Measurements from ENCODE around the gene CHST11. TPM values are rescaled to one million over a fixed set of nuclear protein-coding genes. Genes with fewer than 3 reads are reported as not detected.

CHST11 gene
- total and polyA plus RNA-seq, 4 donors, result 15.0 to 25.5 (median 18.8) TPM

DNA sequence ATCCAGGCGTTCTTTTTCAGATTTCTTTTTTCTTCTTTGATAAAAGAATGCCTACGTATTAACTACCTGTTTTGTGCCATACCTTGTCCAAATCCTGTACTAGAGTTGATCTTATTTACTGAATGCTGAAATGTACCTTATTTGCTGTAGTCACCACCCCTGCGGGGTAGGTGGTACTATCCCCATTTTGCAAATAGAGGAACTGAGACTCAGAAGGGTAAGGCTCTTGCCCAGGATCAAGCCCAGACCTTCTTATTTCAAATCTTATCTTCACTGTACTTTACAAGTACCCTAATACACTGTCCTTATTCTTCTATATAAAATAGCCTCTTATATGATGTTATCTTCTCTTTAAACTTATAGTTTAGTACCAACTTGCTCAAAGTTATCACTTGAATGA is 294.8 kb downstream of the CHST11 start:
- Histone ChIP-seq H3K27ac (ENCODE audit: low read depth, low read length) (no peak overlapping the region), H3K4me3 (ENCODE audit: low read depth, low read length) (no peak overlapping the region), H3K4me1 (ENCODE audit: control insufficient read depth, insufficient read depth, low read length) (peaks cover 3% of the 10 kb centered on the region), H3K9me3 (ENCODE audit: control insufficient read depth, insufficient read depth, low read length) (no peaks in the 10 kb centered on the region), H3K27me3 (ENCODE audit: control insufficient read depth, insufficient read depth, low read length) (no peaks in the 10 kb centered on the region), H3K36me3 (ENCODE audit: control insufficient read depth, insufficient read depth, low read length) (no peaks in the 10 kb centered on the region)
- no peak for DNase-seq (ENCODE audit: low read depth in 4 of 6, low spot score in 6 of 6)
- no CpG with 5 or more reads among the region's 3 CpGs for WGBS (ENCODE audit: insufficient coverage)

DNA sequence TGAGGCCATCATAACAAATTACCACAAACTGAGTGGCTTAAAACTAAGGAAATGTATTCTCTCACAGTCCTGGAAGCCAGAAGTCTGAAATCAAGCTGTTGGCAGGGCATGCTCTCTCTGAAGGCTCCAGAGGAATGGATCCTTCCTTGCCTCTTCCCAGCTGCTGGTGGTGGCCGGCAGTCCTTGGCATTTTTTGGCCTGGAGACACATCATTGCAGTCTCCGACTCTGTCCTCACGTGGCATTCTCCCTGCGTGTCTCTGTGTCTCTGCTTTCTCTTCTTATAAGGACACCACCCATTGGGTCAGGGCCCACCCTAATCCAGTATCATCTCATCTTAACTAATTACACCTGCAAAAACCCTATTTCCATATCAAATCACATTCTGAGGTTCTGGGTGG is 295.3 kb downstream of the CHST11 start:
- peaks cover 4% of the 10 kb centered on the region for H3K36me3 ChIP-seq (ENCODE audit: control insufficient read depth, insufficient read depth, low read length)
- peaks cover 1% of the 10 kb centered on the region for H3K4me1 ChIP-seq (ENCODE audit: control insufficient read depth, insufficient read depth, low read length)
- 92% methylated on average over 4 of the region's 4 CpGs for WGBS (ENCODE audit: insufficient coverage)
- H3K27me3 ChIP-seq (ENCODE audit: control insufficient read depth, insufficient read depth, low read length), result no peaks in the 10 kb centered on the region
- no peak overlapping the region for H3K27ac ChIP-seq (ENCODE audit: low read depth, low read length)
- no peak for DNase-seq (ENCODE audit: low read depth in 4 of 6, low spot score in 6 of 6)
- H3K4me3 ChIP-seq (ENCODE audit: low read depth, low read length), result no peak overlapping the region
- no peaks in the 10 kb centered on the region for H3K9me3 ChIP-seq (ENCODE audit: control insufficient read depth, insufficient read depth, low read length)

DNA sequence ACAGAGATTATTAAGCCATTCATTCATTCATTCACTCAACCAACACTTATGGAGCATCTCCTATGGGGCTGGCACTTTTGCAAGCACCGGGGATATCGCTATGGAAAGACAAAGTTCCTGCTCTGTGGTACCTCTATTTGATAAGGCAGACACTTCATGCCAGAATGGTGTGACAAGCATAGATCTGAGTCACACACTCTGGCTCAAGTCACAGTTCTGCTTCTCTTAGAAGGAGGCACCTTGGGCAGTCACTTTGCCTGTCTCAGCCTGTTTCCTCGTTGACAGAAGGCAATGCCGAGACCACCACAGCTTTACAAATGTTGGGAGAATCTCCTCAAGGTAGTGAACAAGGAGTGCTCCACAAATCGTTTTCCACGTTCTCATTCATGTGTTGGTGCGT is 296.1 kb downstream of the CHST11 start:
- 98% methylated on average over 6 of the region's 7 CpGs for WGBS (ENCODE audit: insufficient coverage)

DNA sequence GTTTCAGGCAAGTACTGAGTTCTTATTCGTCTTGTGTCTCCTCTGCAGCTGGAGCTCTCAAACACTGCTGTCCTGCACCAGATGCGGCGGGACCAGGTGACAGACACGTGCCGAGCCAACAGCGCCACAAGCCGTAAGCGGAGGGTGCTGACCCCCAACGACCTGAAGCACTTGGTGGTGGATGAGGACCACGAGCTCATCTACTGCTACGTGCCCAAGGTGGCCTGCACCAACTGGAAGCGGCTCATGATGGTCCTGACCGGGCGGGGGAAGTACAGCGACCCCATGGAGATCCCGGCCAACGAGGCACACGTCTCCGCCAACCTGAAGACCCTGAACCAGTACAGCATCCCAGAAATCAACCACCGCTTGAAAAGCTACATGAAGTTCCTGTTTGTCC is 300.2 kb downstream of the CHST11 start:
- H3K36me3 ChIP-seq (ENCODE audit: control insufficient read depth, insufficient read depth, low read length), result peaks cover 8% of the 10 kb centered on the region
- no peak for DNase-seq (ENCODE audit: low read depth in 4 of 6, low spot score in 6 of 6)

More for the DNA sequence above, 296.1 kb downstream of the CHST11 start:
- Histone ChIP-seq H3K27me3 (ENCODE audit: control insufficient read depth, insufficient read depth, low read length) (no peaks in the 10 kb centered on the region), H3K36me3 (ENCODE audit: control insufficient read depth, insufficient read depth, low read length) (peaks cover 8% of the 10 kb centered on the region), H3K4me1 (ENCODE audit: control insufficient read depth, insufficient read depth, low read length) (no peaks in the 10 kb centered on the region), H3K9me3 (ENCODE audit: control insufficient read depth, insufficient read depth, low read length) (no peaks in the 10 kb centered on the region), H3K27ac (ENCODE audit: low read depth, low read length) (no peak overlapping the region), H3K4me3 (ENCODE audit: low read depth, low read length) (no peak overlapping the region)
- DNase-seq (ENCODE audit: low read depth in 4 of 6, low spot score in 6 of 6), result no peak

DNA sequence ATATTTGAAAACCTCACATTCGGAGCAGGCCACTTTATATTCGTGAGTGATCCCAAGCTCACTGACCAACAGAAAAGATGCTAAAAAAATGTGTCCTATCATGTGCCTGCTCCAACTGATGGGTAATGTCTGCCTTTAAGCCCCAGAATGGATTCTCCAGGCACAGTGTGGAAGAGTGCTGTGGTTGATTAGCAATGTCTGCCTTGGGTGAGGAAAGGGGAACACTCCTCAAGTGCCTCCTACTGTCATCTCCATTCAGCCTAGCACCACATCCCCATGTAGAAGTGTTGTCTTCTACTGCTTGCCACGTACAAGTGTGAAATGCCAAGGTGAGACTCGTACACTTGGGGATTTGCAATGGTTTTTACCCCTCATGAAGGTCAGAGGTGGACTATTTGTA is 302.0 kb downstream of the CHST11 start:
- Histone ChIP-seq H3K4me3 (ENCODE audit: low read depth, low read length) (no peak overlapping the region), H3K27me3 (ENCODE audit: control insufficient read depth, insufficient read depth, low read length) (no peaks in the 10 kb centered on the region), H3K36me3 (ENCODE audit: control insufficient read depth, insufficient read depth, low read length) (peaks cover 8% of the 10 kb centered on the region), H3K27ac (ENCODE audit: low read depth, low read length) (no peak overlapping the region), H3K4me1 (ENCODE audit: control insufficient read depth, insufficient read depth, low read length) (peaks cover 3% of the 10 kb centered on the region), H3K9me3 (ENCODE audit: control insufficient read depth, insufficient read depth, low read length) (no peaks in the 10 kb centered on the region)
- DNase-seq (ENCODE audit: low read depth in 4 of 6, low spot score in 6 of 6), result no peak
- 100% methylated on average over 3 of the region's 4 CpGs for WGBS (ENCODE audit: insufficient coverage)

More for the DNA sequence above, 300.2 kb downstream of the CHST11 start:
- no peaks in the 10 kb centered on the region for H3K9me3 ChIP-seq (ENCODE audit: control insufficient read depth, insufficient read depth, low read length)
- H3K27ac ChIP-seq (ENCODE audit: low read depth, low read length), result no peak overlapping the region
- no peaks in the 10 kb centered on the region for H3K27me3 ChIP-seq (ENCODE audit: control insufficient read depth, insufficient read depth, low read length)
- no peak overlapping the region for H3K4me3 ChIP-seq (ENCODE audit: low read depth, low read length)
- H3K4me1 ChIP-seq (ENCODE audit: control insufficient read depth, insufficient read depth, low read length), result peaks cover 2% of the 10 kb centered on the region
- 98% methylated on average over 20 of the region's 20 CpGs for WGBS (ENCODE audit: insufficient coverage)

GRCh38 chr12:104761091-104761490 is 304.3 kb downstream of the CHST11 start:
- Histone ChIP-seq H3K27ac (ENCODE audit: low read depth, low read length) (no peak overlapping the region), H3K36me3 (ENCODE audit: control insufficient read depth, insufficient read depth, low read length) (peaks cover 8% of the 10 kb centered on the region), H3K4me1 (ENCODE audit: control insufficient read depth, insufficient read depth, low read length) (peaks cover 3% of the 10 kb centered on the region), H3K27me3 (ENCODE audit: control insufficient read depth, insufficient read depth, low read length) (no peaks in the 10 kb centered on the region), H3K4me3 (ENCODE audit: low read depth, low read length) (no peak overlapping the region), H3K9me3 (ENCODE audit: control insufficient read depth, insufficient read depth, low read length) (no peaks in the 10 kb centered on the region)
- 65% methylated on average over 3 of the region's 5 CpGs for WGBS (ENCODE audit: insufficient coverage)
- DNase-seq (ENCODE audit: low read depth in 4 of 6, low spot score in 6 of 6), result no peak

GRCh38 chr12:104761611-104762010 is 304.9 kb downstream of the CHST11 start:
- Histone ChIP-seq H3K4me1 (ENCODE audit: control insufficient read depth, insufficient read depth, low read length) (peaks cover 3% of the 10 kb centered on the region), H3K27me3 (ENCODE audit: control insufficient read depth, insufficient read depth, low read length) (no peaks in the 10 kb centered on the region), H3K27ac (ENCODE audit: low read depth, low read length) (no peak overlapping the region), H3K9me3 (ENCODE audit: control insufficient read depth, insufficient read depth, low read length) (no peaks in the 10 kb centered on the region), H3K36me3 (ENCODE audit: control insufficient read depth, insufficient read depth, low read length) (peaks cover 8% of the 10 kb centered on the region), H3K4me3 (ENCODE audit: low read depth, low read length) (no peak overlapping the region)
- WGBS (ENCODE audit: insufficient coverage), result no CpG with 5 or more reads among the region's 3 CpGs
- peak in 2 of 6 donors; percentile 61 to 62 for DNase-seq (ENCODE audit: low read depth in 4 of 6, low spot score in 6 of 6)

DNA sequence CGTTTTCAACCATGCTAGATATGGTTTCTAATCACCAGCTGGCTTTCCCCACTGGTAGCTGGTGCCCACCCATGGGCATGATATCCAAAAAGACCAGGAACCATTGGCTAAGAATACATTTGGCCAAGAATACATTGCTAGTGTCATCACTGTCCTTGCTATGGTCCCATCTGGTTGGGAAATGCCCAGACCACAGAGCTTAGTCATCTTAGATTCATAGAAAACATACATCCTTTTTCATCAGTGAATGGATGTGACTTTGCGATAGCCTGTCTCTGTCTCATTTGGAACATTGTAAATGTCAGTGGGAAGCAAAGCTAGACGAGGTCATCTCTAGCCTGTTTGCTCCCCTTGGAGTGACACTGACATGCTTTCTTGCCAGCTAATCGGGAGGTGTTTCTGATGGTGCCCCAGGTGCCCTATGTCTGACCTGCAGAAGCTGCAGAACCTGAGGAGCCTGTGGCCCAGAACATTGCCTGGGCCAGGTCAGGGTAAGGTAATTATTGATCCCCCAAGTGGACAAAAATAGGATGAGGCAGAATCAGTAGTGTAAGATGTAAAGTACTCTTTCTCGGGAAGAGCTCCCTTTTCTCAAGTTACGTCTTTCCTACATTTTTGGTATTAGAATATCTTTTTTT is 306.5 kb downstream of the CHST11 start:
- no peak overlapping the region for H3K27ac ChIP-seq (ENCODE audit: low read depth, low read length)
- H3K4me1 ChIP-seq (ENCODE audit: control insufficient read depth, insufficient read depth, low read length), result peaks cover 3% of the 10 kb centered on the region
- no peak for DNase-seq (ENCODE audit: low read depth in 4 of 6, low spot score in 6 of 6)
- WGBS (ENCODE audit: insufficient coverage), result 80% methylated on average over 3 of the region's 6 CpGs
- no peaks in the 10 kb centered on the region for H3K36me3 ChIP-seq (ENCODE audit: control insufficient read depth, insufficient read depth, low read length)
- H3K27me3 ChIP-seq (ENCODE audit: control insufficient read depth, insufficient read depth, low read length), result no peaks in the 10 kb centered on the region
- H3K9me3 ChIP-seq (ENCODE audit: control insufficient read depth, insufficient read depth, low read length), result no peaks in the 10 kb centered on the region
- no peak overlapping the region for H3K4me3 ChIP-seq (ENCODE audit: low read depth, low read length)

GRCh38 chr12:104764225-104765091 is 307.7 kb downstream of the CHST11 start:
- Histone ChIP-seq H3K9me3 (ENCODE audit: control insufficient read depth, insufficient read depth, low read length) (no peaks in the 10 kb centered on the region), H3K4me1 (ENCODE audit: control insufficient read depth, insufficient read depth, low read length) (peaks cover 3% of the 10 kb centered on the region), H3K27ac (ENCODE audit: low read depth, low read length) (no peak overlapping the region), H3K27me3 (ENCODE audit: control insufficient read depth, insufficient read depth, low read length) (no peaks in the 10 kb centered on the region), H3K36me3 (ENCODE audit: control insufficient read depth, insufficient read depth, low read length) (no peaks in the 10 kb centered on the region), H3K4me3 (ENCODE audit: low read depth, low read length) (no peak overlapping the region)
- WGBS (ENCODE audit: insufficient coverage), result 84% methylated on average over 2 of the region's 8 CpGs
- DNase-seq (ENCODE audit: low read depth in 4 of 6, low spot score in 6 of 6), result no peak

GRCh38 chr12:104767261-104767660 is 310.5 kb downstream of the CHST11 start:
- H3K4me3 ChIP-seq (ENCODE audit: low read depth, low read length), result no peak overlapping the region
- no peaks in the 10 kb centered on the region for H3K4me1 ChIP-seq (ENCODE audit: control insufficient read depth, insufficient read depth, low read length)
- no peaks in the 10 kb centered on the region for H3K27me3 ChIP-seq (ENCODE audit: control insufficient read depth, insufficient read depth, low read length)
- no peak overlapping the region for H3K27ac ChIP-seq (ENCODE audit: low read depth, low read length)
- 90% methylated on average over 2 of the region's 3 CpGs for WGBS (ENCODE audit: insufficient coverage)
- no peaks in the 10 kb centered on the region for H3K36me3 ChIP-seq (ENCODE audit: control insufficient read depth, insufficient read depth, low read length)
- no peaks in the 10 kb centered on the region for H3K9me3 ChIP-seq (ENCODE audit: control insufficient read depth, insufficient read depth, low read length)
- no peak for DNase-seq (ENCODE audit: low read depth in 4 of 6, low spot score in 6 of 6)

Data from spinal cord (tissue), 10 donors.